ENCODE measurements around the gene OPCML. TPM values are rescaled to one million over a fixed set of nuclear protein-coding genes. Genes with fewer than 3 reads are reported as not detected.

Gene OPCML
- total RNA-seq, 2 donors from 2014 or later = 0.34 TPM; not detected in 1

- Histone ChIP-seq H3K9me3 (no peaks in the 10 kb centered on the region), H3K36me3 (no peaks in the 10 kb centered on the region), H3K4me1 (replicated peaks) (no peaks in the 10 kb centered on the region), H3K27me3 (replicated peaks; ENCODE audit: insufficient read depth) (no peaks in the 10 kb centered on the region), H3K4me3 (no peak overlapping the region), H3K27ac (no peak overlapping the region)
- TF ChIP-seq POLR2AphosphoS5 (IDR thresholded peaks at IDR 0.05) (no peak), CTCF (IDR thresholded peaks at IDR 0.05) (no peak), POLR2A (IDR thresholded peaks at IDR 0.05) (no peak)
- WGBS = 66% methylated on average over 3 of the region's 3 CpGs
- DNase-seq (ENCODE audit: low spot score) = no peak
- intact Hi-C loops (cut with DNase I) = no loop called here
Measured at GRCh38 chr11:133413703-133414102, 118.6 kb downstream of the OPCML start.

- no peak for DNase-seq (ENCODE audit: low spot score)
- 69% methylated on average over 5 of the region's 5 CpGs for WGBS
Measured at GRCh38 chr11:133409799-133410198, 122.5 kb downstream of the OPCML start.

GRCh38 chr11:133408936-133409335, 123.4 kb downstream of the OPCML start:
- WGBS = 81% methylated on average over 9 of the region's 9 CpGs
- intact Hi-C loops (cut with DNase I) = no loop called here

More at GRCh38 chr11:133409799-133410198, 122.5 kb downstream of the OPCML start:
- no peak for TF ChIP-seq POLR2A (IDR thresholded peaks at IDR 0.05)
- TF ChIP-seq CTCF (IDR thresholded peaks at IDR 0.05) = no peak
- TF ChIP-seq POLR2AphosphoS5 (IDR thresholded peaks at IDR 0.05) = no peak
- intact Hi-C loops (cut with DNase I) = no loop called here
- Histone ChIP-seq H3K27ac (no peak overlapping the region), H3K4me1 (replicated peaks) (no peaks in the 10 kb centered on the region), H3K9me3 (no peaks in the 10 kb centered on the region), H3K4me3 (no peak overlapping the region), H3K36me3 (no peaks in the 10 kb centered on the region), H3K27me3 (replicated peaks; ENCODE audit: insufficient read depth) (no peaks in the 10 kb centered on the region)

GRCh38 chr11:133408402-133408801, 123.9 kb downstream of the OPCML start:
- H3K27ac ChIP-seq = no peak overlapping the region
- WGBS = 69% methylated on average over 3 of the region's 3 CpGs
- no peaks in the 10 kb centered on the region for H3K36me3 ChIP-seq
- intact Hi-C loops (cut with DNase I) = no loop called here
- no peaks in the 10 kb centered on the region for H3K9me3 ChIP-seq
- H3K27me3 ChIP-seq (replicated peaks; ENCODE audit: insufficient read depth) = no peaks in the 10 kb centered on the region
- no peak overlapping the region for H3K4me3 ChIP-seq
- TF ChIP-seq CTCF (IDR thresholded peaks at IDR 0.05) = no peak
- no peak for TF ChIP-seq POLR2A (IDR thresholded peaks at IDR 0.05)
- TF ChIP-seq POLR2AphosphoS5 (IDR thresholded peaks at IDR 0.05) = no peak
- H3K4me1 ChIP-seq (replicated peaks) = no peaks in the 10 kb centered on the region
- DNase-seq (ENCODE audit: low spot score) = no peak

More at GRCh38 chr11:133408936-133409335, 123.4 kb downstream of the OPCML start:
- no peaks in the 10 kb centered on the region for H3K36me3 ChIP-seq
- DNase-seq (ENCODE audit: low spot score) = no peak
- no peak overlapping the region for H3K27ac ChIP-seq
- no peaks in the 10 kb centered on the region for H3K27me3 ChIP-seq (replicated peaks; ENCODE audit: insufficient read depth)
- no peaks in the 10 kb centered on the region for H3K9me3 ChIP-seq
- H3K4me3 ChIP-seq = no peak overlapping the region
- H3K4me1 ChIP-seq (replicated peaks) = no peaks in the 10 kb centered on the region
- TF ChIP-seq POLR2A (IDR thresholded peaks at IDR 0.05) (no peak), CTCF (IDR thresholded peaks at IDR 0.05) (no peak), POLR2AphosphoS5 (IDR thresholded peaks at IDR 0.05) (no peak)

GRCh38 chr11:133406489-133406888, 125.8 kb downstream of the OPCML start:
- TF ChIP-seq POLR2AphosphoS5 (IDR thresholded peaks at IDR 0.05) (no peak), POLR2A (IDR thresholded peaks at IDR 0.05) (no peak)
- no peaks in the 10 kb centered on the region for H3K4me1 ChIP-seq (replicated peaks)
- H3K36me3 ChIP-seq = no peaks in the 10 kb centered on the region
- no peaks in the 10 kb centered on the region for H3K9me3 ChIP-seq
- intact Hi-C loops (cut with DNase I) = no loop called here
- WGBS = 80% methylated on average over 4 of the region's 4 CpGs
- DNase-seq (ENCODE audit: low spot score) = no peak
- no peaks in the 10 kb centered on the region for H3K27me3 ChIP-seq (replicated peaks; ENCODE audit: insufficient read depth)
- no peak overlapping the region for H3K27ac ChIP-seq
- no peak overlapping the region for H3K4me3 ChIP-seq

All from prostate gland (tissue), 2 donors.